ENCODE data around the gene BUB1B.
"Not testable (repeated sequence)": the region's sequence is repeated elsewhere in the genome, so short reads cannot be mapped to it uniquely, and the experiment has no call there.

BUB1B gene, protein sequence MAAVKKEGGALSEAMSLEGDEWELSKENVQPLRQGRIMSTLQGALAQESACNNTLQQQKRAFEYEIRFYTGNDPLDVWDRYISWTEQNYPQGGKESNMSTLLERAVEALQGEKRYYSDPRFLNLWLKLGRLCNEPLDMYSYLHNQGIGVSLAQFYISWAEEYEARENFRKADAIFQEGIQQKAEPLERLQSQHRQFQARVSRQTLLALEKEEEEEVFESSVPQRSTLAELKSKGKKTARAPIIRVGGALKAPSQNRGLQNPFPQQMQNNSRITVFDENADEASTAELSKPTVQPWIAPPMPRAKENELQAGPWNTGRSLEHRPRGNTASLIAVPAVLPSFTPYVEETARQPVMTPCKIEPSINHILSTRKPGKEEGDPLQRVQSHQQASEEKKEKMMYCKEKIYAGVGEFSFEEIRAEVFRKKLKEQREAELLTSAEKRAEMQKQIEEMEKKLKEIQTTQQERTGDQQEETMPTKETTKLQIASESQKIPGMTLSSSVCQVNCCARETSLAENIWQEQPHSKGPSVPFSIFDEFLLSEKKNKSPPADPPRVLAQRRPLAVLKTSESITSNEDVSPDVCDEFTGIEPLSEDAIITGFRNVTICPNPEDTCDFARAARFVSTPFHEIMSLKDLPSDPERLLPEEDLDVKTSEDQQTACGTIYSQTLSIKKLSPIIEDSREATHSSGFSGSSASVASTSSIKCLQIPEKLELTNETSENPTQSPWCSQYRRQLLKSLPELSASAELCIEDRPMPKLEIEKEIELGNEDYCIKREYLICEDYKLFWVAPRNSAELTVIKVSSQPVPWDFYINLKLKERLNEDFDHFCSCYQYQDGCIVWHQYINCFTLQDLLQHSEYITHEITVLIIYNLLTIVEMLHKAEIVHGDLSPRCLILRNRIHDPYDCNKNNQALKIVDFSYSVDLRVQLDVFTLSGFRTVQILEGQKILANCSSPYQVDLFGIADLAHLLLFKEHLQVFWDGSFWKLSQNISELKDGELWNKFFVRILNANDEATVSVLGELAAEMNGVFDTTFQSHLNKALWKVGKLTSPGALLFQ

DNA sequence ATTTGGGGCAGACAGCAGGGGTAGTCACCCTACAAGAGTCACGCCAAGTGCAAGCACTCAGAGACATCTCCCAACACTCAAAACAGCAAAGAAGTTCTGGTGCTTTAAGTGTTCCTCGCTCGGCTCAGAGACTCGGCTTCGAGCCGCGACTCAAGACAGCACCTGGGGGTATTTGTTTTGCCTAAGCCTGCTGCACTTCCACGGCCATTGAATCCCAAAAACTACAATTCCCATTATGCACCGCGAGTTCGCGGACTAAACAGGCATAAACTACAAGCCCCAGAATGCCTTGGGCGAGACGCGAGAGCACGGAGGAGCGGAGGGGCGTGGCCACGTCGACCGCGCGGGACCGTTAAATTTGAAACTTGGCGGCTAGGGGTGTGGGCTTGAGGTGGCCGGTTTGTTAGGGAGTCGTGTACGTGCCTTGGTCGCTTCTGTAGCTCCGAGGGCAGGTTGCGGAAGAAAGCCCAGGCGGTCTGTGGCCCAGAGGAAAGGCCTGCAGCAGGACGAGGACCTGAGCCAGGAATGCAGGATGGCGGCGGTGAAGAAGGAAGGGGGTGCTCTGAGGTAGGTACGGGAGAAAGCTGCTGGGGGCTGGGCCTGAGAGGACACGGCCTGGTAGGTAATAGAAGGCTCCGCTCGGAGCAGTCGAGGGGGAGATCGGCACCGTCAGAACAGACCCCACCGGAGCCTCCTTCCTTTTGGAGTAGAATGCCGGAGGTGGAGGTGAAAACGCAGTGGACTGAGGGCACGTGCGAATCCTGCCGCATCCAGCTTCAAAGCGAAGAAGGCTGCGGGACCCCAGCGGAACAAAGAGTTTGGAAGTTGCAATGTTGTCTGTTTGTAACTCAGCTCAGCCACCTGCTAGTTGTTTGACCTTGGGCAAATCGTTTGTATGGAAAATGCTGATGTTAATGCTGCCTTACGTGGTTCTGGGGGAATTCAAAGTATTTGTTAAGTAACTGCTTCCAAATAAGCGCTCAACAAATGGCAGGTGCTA lies at the start of gene BUB1B:
TSS of gene BUB1B (plus strand) at position 381 of the 1,000 bp plus-strand sequence. CDS start at position 533, 152 bp downstream.
- H3K4me1 ChIP-seq (ENCODE audit: control insufficient read depth, insufficient read depth, low read length), result peaks cover 3% of the 10 kb centered on the region
- H3K27ac ChIP-seq (ENCODE audit: low read length), result no peak within 1 kb of the TSS
- H3K4me3 ChIP-seq (ENCODE audit: low read length), result peak within 1 kb of the TSS; percentile 90
- H3K27me3 ChIP-seq (ENCODE audit: control insufficient read depth, insufficient read depth, low read length), result no peaks in the 10 kb centered on the region
- DNase-seq (ENCODE audit: low read depth, low spot score), result peak; percentile 95
- H3K36me3 ChIP-seq (ENCODE audit: control insufficient read depth, insufficient read depth, low read length), result peaks cover 6% of the 10 kb centered on the region; the same call in 1 of the 2 replicates
- no peaks in the 10 kb centered on the region for H3K9me3 ChIP-seq (ENCODE audit: control insufficient read depth, insufficient read depth, low read length)
- no CpG with 5 or more reads among the region's 54 CpGs for WGBS (ENCODE audit: insufficient coverage, insufficient read length)

DNA sequence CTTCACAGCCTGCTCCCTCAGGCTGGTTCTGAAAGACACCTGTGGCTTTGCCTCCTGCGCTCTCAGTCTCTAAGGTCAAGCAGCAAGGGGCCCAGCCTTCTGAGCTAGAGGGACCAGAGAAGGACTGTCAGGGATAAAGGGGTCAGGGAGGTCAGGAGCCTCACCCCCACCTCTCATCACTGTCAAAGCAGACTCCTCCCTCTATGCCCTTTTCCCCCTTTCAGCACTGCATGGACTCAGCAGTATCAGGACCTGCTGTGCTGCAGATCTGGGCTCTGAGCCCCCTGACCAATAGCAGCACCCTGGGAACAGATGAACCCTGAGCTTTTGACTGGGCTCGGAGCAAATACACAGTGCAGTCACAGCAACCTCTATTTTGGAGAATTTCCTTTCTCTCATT lies 49.0 kb upstream of the BUB1B start:
- no CpG with 5 or more reads among the region's 2 CpGs for WGBS (ENCODE audit: insufficient coverage, insufficient read length)
- Histone ChIP-seq H3K27ac (ENCODE audit: low read length) (no peak overlapping the region), H3K9me3 (ENCODE audit: control insufficient read depth, insufficient read depth, low read length) (no peaks in the 10 kb centered on the region), H3K4me1 (ENCODE audit: control insufficient read depth, insufficient read depth, low read length) (peaks cover 13% of the 10 kb centered on the region), H3K4me3 (ENCODE audit: low read length) (no peak overlapping the region), H3K27me3 (ENCODE audit: control insufficient read depth, insufficient read depth, low read length) (no peaks in the 10 kb centered on the region), H3K36me3 (ENCODE audit: control insufficient read depth, insufficient read depth, low read length) (no peaks in the 10 kb centered on the region)
- DNase-seq (ENCODE audit: low read depth, low spot score), result no peak

DNA sequence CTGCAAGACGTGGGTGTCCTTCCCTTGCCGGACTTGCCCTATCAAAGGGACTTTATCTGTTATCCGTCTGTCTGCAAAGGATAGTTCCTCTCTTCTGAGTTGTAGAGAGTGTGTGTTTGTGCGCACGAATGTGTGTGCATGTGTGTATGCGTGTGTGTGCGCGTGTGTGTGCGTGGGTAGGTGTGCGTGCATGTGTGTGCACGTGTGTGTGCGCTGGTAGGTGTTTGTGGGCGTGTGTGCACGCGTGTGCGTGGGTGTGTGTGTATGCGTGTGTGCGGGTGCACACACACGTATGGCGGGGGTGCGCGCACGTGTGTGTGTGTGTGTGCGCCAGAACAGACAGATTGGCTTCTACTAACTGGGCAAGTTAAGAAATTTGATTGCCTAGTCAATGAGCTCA lies 48.1 kb upstream of the BUB1B start:
- no peak overlapping the region for H3K4me3 ChIP-seq (ENCODE audit: low read length)
- no peak for DNase-seq (ENCODE audit: low read depth, low spot score)
- H3K36me3 ChIP-seq (ENCODE audit: control insufficient read depth, insufficient read depth, low read length), result no peaks in the 10 kb centered on the region
- peaks cover 8% of the 10 kb centered on the region; the same call in 1 of the 2 replicates for H3K4me1 ChIP-seq (ENCODE audit: control insufficient read depth, insufficient read depth, low read length)
- H3K27me3 ChIP-seq (ENCODE audit: control insufficient read depth, insufficient read depth, low read length), result no peaks in the 10 kb centered on the region
- WGBS (ENCODE audit: insufficient coverage, insufficient read length), result no CpG with 5 or more reads among the region's 24 CpGs
- H3K9me3 ChIP-seq (ENCODE audit: control insufficient read depth, insufficient read depth, low read length), result no peaks in the 10 kb centered on the region
- H3K27ac ChIP-seq (ENCODE audit: low read length), result no peak overlapping the region

DNA sequence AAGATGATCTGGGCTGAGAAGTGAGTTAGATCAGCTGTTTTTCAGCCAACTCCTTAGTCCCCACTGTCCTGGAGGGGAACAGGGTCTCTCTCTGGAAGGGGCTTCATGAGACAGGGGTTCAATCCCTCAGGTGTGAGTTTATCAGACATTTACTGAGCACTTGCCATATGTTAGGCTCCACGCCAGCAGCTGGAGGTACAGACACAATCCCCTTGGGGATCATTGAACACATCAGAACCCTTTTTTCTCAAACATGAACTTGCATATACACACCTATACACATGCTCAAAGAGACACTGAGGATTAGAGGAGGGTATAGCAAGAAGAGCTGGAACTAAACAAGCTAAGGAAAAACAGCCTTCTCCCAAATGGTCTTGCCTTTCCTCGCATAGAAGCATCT lies 46.7 kb upstream of the BUB1B start:
- no CpG with 5 or more reads among the region's 2 CpGs for WGBS (ENCODE audit: insufficient coverage, insufficient read length)
- Histone ChIP-seq H3K27ac (ENCODE audit: low read length) (no peak overlapping the region), H3K36me3 (ENCODE audit: control insufficient read depth, insufficient read depth, low read length) (no peaks in the 10 kb centered on the region), H3K27me3 (ENCODE audit: control insufficient read depth, insufficient read depth, low read length) (no peaks in the 10 kb centered on the region), H3K9me3 (ENCODE audit: control insufficient read depth, insufficient read depth, low read length) (no peaks in the 10 kb centered on the region), H3K4me1 (ENCODE audit: control insufficient read depth, insufficient read depth, low read length) (peaks cover 5% of the 10 kb centered on the region; the same call in 1 of the 2 replicates), H3K4me3 (ENCODE audit: low read length) (no peak overlapping the region)
- no peak for DNase-seq (ENCODE audit: low read depth, low spot score)

DNA sequence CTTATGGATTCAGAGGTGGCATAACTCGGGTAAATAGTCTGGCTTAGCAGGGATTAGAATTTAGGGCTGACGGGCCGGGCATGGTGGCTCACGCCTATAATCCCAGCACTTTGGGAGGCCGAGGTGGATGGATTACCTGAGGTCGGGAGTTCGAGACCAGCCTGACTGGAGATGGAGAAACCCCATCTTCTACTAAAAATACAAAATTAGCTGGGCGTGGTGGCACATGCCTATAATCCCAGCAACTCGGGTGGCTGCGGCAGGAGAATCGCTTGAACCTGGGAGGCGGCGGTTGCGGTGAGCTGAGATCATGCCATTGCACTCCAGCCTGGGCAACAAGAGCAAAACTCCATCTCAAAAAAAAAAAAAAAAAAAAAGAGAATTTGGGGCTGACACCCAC lies 45.8 kb upstream of the BUB1B start:
- not testable (repeated sequence) for H3K9me3 ChIP-seq (ENCODE audit: control insufficient read depth, insufficient read depth, low read length); DNase-seq (ENCODE audit: low read depth, low spot score); H3K4me3 ChIP-seq (ENCODE audit: low read length); H3K27me3 ChIP-seq (ENCODE audit: control insufficient read depth, insufficient read depth, low read length); H3K36me3 ChIP-seq (ENCODE audit: control insufficient read depth, insufficient read depth, low read length); H3K27ac ChIP-seq (ENCODE audit: low read length); H3K4me1 ChIP-seq (ENCODE audit: control insufficient read depth, insufficient read depth, low read length)
- no CpG with 5 or more reads among the region's 14 CpGs for WGBS (ENCODE audit: insufficient coverage, insufficient read length)

DNA sequence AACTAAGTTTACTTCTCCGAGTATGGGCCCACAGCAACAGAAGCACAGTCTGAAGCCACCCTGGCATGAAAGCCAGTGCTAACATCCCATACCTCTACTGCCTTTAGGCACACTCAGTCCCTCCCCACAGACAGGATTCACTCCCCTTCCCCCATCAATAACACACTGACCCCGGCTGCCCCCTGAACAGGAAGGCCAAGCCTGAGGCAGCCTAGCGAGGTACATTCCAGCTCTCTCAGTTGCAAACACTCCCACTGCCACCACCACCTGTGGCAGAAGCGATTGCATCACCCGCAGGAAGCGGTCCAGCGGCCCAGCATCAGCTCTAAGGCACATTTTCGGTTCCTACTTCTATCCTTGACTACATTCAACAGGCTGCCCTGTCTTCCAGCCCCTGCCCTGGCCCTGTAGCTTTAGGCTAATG lies 45.2 kb upstream of the BUB1B start:
- H3K36me3 ChIP-seq (ENCODE audit: control insufficient read depth, insufficient read depth, low read length), result no peaks in the 10 kb centered on the region
- no peaks in the 10 kb centered on the region for H3K9me3 ChIP-seq (ENCODE audit: control insufficient read depth, insufficient read depth, low read length)
- no peaks in the 10 kb centered on the region for H3K27me3 ChIP-seq (ENCODE audit: control insufficient read depth, insufficient read depth, low read length)
- peaks cover 5% of the 10 kb centered on the region; the same call in 1 of the 2 replicates for H3K4me1 ChIP-seq (ENCODE audit: control insufficient read depth, insufficient read depth, low read length)
- H3K27ac ChIP-seq (ENCODE audit: low read length), result no peak overlapping the region
- no peak for DNase-seq (ENCODE audit: low read depth, low spot score)
- H3K4me3 ChIP-seq (ENCODE audit: low read length), result no peak overlapping the region
- no CpG with 5 or more reads among the region's 8 CpGs for WGBS (ENCODE audit: insufficient coverage, insufficient read length)

DNA sequence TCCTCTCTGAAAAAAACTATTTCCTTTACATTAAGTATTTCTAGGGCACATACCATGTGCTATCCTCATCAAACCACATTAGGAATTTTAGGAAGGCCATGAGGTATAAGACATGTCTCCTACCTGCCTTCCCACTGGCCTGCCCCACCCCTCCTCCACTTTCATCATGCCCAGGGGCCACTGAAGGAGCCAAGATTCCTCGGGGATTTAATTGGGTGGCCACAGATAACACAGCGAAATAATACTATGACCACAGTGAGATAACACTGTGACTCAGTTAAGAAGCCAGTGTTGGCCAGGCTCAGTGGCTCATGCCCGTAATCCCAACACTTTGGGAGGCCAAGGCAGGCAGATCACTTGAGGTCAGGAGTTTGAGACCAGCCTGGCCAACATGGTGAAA lies 42.4 kb upstream of the BUB1B start:
- Histone ChIP-seq H3K36me3 (ENCODE audit: control insufficient read depth, insufficient read depth, low read length) (no peaks in the 10 kb centered on the region), H3K4me1 (ENCODE audit: control insufficient read depth, insufficient read depth, low read length) (0 out of 2 replicates have a peak, but pooled peaks cover 3% of the 10 kb centered on the region), H3K27ac (ENCODE audit: low read length) (no peak overlapping the region), H3K4me3 (ENCODE audit: low read length) (no peak overlapping the region), H3K9me3 (ENCODE audit: control insufficient read depth, insufficient read depth, low read length) (no peaks in the 10 kb centered on the region), H3K27me3 (ENCODE audit: control insufficient read depth, insufficient read depth, low read length) (no peaks in the 10 kb centered on the region)
- DNase-seq (ENCODE audit: low read depth, low spot score), result no peak
- WGBS (ENCODE audit: insufficient coverage, insufficient read length), result no CpG with 5 or more reads among the region's 3 CpGs

DNA sequence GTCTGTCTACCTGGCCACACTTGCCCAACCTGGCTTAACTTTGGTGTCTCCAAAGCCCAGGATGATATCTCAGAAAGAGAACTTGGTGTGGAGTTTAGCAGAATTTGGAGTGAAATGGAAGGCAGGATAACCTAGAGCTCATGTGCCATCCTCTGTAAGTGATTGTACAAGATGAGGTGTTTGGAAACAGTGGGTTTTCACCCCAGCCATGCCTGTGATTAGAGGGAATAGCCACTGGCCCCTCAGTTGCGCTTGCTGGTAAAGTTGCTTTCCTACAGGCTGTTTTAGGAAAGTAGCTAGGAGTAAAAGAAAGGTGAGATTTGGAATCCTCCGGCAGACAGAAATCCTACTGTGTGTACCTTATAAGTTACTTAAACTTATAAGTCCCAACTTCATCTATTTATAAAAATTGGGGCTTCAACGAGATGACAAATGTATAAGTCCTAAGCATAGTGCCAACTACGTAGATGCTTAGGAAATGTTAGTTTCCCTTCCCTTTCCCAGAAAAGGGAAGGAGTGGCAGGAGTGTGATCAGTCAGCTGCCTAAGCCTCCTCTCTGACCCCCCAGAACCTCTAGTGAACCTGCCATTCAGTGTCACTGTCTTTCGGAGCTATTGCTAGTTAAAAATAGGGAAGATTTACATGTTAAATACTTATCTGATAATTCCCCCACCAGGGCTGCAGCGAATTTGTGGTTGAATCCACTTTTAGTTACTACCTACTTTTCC lies 38.8 kb upstream of the BUB1B start:
- no peaks in the 10 kb centered on the region for H3K36me3 ChIP-seq (ENCODE audit: control insufficient read depth, insufficient read depth, low read length)
- no peak overlapping the region for H3K4me3 ChIP-seq (ENCODE audit: low read length)
- H3K27me3 ChIP-seq (ENCODE audit: control insufficient read depth, insufficient read depth, low read length), result no peaks in the 10 kb centered on the region
- H3K9me3 ChIP-seq (ENCODE audit: control insufficient read depth, insufficient read depth, low read length), result no peaks in the 10 kb centered on the region
- H3K4me1 ChIP-seq (ENCODE audit: control insufficient read depth, insufficient read depth, low read length), result peaks cover 5% of the 10 kb centered on the region; the same call in 1 of the 2 replicates
- WGBS (ENCODE audit: insufficient coverage, insufficient read length), result no CpG with 5 or more reads among the region's 6 CpGs
- no peak overlapping the region for H3K27ac ChIP-seq (ENCODE audit: low read length)
- no peak for DNase-seq (ENCODE audit: low read depth, low spot score)

DNA sequence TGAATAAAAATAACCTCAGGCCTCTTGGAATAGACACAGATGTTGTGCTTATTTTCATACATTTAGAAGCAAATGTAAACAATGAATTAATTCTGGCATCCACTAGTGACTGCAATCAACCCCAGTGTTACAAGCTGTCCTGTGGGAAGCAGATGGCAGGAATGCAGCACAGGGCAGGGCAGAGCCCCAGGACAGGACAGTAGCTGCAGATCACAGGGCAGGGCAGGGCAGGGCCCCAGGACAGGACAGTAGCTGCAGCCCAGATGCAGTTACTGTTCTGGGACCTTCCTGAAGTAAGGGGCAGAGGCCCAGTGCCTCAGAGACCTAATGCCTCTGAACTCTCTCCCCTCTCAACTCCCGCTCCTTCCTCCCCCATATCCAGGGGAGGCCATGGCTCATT lies 37.9 kb upstream of the BUB1B start:
- not testable (repeated sequence) for DNase-seq (ENCODE audit: low read depth, low spot score); H3K27me3 ChIP-seq (ENCODE audit: control insufficient read depth, insufficient read depth, low read length); H3K4me3 ChIP-seq (ENCODE audit: low read length); H3K36me3 ChIP-seq (ENCODE audit: control insufficient read depth, insufficient read depth, low read length); H3K27ac ChIP-seq (ENCODE audit: low read length); H3K4me1 ChIP-seq (ENCODE audit: control insufficient read depth, insufficient read depth, low read length); H3K9me3 ChIP-seq (ENCODE audit: control insufficient read depth, insufficient read depth, low read length)
- WGBS (ENCODE audit: insufficient coverage, insufficient read length), result no CpG with 5 or more reads among the region's 1 CpG
